ENCODE data around the gene FGF3.
"Not testable (repeated sequence)": the region's sequence is repeated elsewhere in the genome, so short reads cannot be mapped to it uniquely, and the experiment has no call there.

Gene FGF3

GRCh38 chr11:69773626-69774353 is 45.4 kb downstream of the FGF3 start:
- no peak for DNase-seq

- DNase-seq, result no peak
These were observed 47.8 kb downstream of the FGF3 start for GRCh38 chr11:69771466-69771865.

- no peak for DNase-seq
These were observed 48.7 kb downstream of the FGF3 start for GRCh38 chr11:69770540-69770939.

GRCh38 chr11:69765498-69765995 is 53.7 kb downstream of the FGF3 start:
- DNase-seq, result no peak

GRCh38 chr11:69764918-69765317 is 54.3 kb downstream of the FGF3 start:
- DNase-seq, result not testable (repeated sequence)

- DNase-seq, result no peak
These were observed 58.9 kb downstream of the FGF3 start for GRCh38 chr11:69760319-69760718.
